Stomach (tissue), 4 donors: ENCODE results near the gene OR51B2.

Experiments
- CTCF ChIP-seq, 7 experiments: fragments of 450-650 bp in 4 of 7; fragments of 200-600 bp in 3 of 7; sonication (generic) in 3 of 7; IDR thresholded peaks; one replicate each; pipeline ENCODE4 v1.5.1; 2016 to 2019; ENCODE audit warnings: antibody characterized with exemption in 7 of 7, control low read depth in 2 of 7, mild to moderate bottlenecking in 1 of 7
- POLR2AphosphoS5 ChIP-seq, 3 donors: sonication (generic); formaldehyde crosslinking; IDR thresholded peaks; one replicate each; pipeline ENCODE4 v1.6.1; 2016; ENCODE audit warnings: antibody characterized with exemption in 3 of 3

- no peak for TF ChIP-seq CTCF (IDR thresholded peaks at IDR 0.05)
- no peak for TF ChIP-seq POLR2AphosphoS5 (IDR thresholded peaks at IDR 0.05)
Measured at GRCh38 chr11:5290106-5290505, 34.0 kb downstream of the OR51B2 start.
